Ishikawa (cell line): Measurements from ENCODE around the gene KCNT1.

Experiments used
- CREB1 ChIP-seq: IDR thresholded peaks from 2 replicates; pipeline ENCODE4 v1.6.1; 2012; ENCODE audit warnings: low read depth
- FOXM1 ChIP-seq: IDR thresholded peaks from 2 replicates; pipeline ENCODE4 v1.6.1; 2012; ENCODE audit warnings: low read depth, borderline replicate concordance
- RAD21 ChIP-seq: IDR thresholded peaks from 2 replicates; pipeline ENCODE4 v1.6.1; 2012; ENCODE audit warnings: low read depth
- TAF1 ChIP-seq: IDR thresholded peaks from 2 replicates; pipeline ENCODE4 v1.6.1; 2012; ENCODE audit warnings: low read depth, mild to moderate bottlenecking
- TF ChIP-seq, protein P1 (sequence below): IDR thresholded peaks from 2 replicates; pipeline ENCODE4 v1.6.1; 2012

- TF ChIP-seq CREB1 (no peak), TAF1 (no peak), FOXM1 (no peak), RAD21 (no peak)
- TF ChIP-seq, protein P1, sequence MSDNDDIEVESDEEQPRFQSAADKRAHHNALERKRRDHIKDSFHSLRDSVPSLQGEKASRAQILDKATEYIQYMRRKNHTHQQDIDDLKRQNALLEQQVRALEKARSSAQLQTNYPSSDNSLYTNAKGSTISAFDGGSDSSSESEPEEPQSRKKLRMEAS = no peak
These were observed 114.1 kb downstream of the KCNT1 start for GRCh38 chr9:135815830-135816650.
